ENCODE measurements around the gene ABCA6. TPM values are rescaled to one million over a fixed set of nuclear protein-coding genes. Genes with fewer than 3 reads are reported as not detected.

Gene ABCA6
- total and polyA plus RNA-seq, 10 of the 15 experiments (the other 5 are each of a cell fraction or from before 2014, with no cell fraction given): 6.8 to 36.9 (median 12.6) TPM

DNA sequence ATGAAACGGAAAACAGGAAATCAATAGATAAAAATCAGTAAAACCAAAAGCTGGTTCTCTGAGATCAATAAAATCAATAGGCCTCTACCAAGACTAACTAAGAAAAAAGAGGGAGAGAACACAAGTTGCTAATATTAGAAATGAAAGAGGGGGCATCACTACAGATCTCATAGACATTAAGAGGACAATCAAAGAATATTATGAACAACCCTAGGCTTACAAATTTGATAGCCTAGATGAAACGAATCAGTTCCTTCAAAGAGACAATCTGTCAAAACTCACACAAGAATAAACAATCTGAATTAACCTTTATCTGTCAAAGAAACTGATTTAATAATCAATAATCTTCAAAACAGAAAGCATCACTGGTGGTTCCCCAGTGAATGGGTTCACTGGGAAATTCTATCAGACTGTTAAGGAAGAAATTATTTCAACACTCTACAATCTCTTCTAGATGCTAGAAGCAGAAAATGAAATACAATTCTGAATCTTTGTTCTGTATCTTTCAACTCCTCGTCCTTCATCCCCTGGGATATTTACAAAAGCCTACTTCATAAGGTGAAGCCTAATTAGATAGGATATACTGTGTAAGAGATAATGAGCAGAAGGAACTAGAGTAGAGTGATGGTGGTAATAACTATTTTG lies 85.4 kb downstream of the ABCA6 start:
- in situ Hi-C loops (cut with MboI): no loop called here
- CTCF ChIA-PET: no interaction called here

More for the DNA sequence above, 85.4 kb downstream of the ABCA6 start:
- WGBS (ENCODE audit: insufficient coverage, insufficient replicate concordance, low lambda C conversion rate, missing lambda C conversion rate): 45% methylated on average over 3 of the region's 3 CpGs
- ATAC-seq (no peak), DNase-seq (ENCODE audit: low read depth, low spot score) (no peak), FAIRE-seq (no peak)
- Histone ChIP-seq H3K4me1 (ENCODE audit: control insufficient read depth, insufficient read depth, low read length) (no peaks in the 10 kb centered on the region), H3K9me3 (replicated peaks; ENCODE audit: control insufficient read depth, insufficient read depth, low read length) (peaks cover 3% of the 10 kb centered on the region; the same call in 1 of the 3 replicates), H3K79me2 (ENCODE audit: control insufficient read depth, insufficient read depth, low read length) (no peaks in the 10 kb centered on the region), H3K4me3 (no peak overlapping the region), H2AFZ (ENCODE audit: control insufficient read depth, low read depth, low read length) (no peak overlapping the region), H4K20me1 (ENCODE audit: control insufficient read depth, insufficient read depth) (no peaks in the 10 kb centered on the region), H3K9ac (ENCODE audit: control insufficient read depth, insufficient read depth, low read length) (no peak overlapping the region), H3K27ac (ENCODE audit: control insufficient read depth, insufficient read depth) (no peak overlapping the region), H3K36me3 (ENCODE audit: control insufficient read depth in 2 of 2, insufficient read depth in 2 of 2, low read length in 1 of 2) (no peaks in the 10 kb centered on the region), H3K4me2 (ENCODE audit: control insufficient read depth, insufficient read depth) (no peak overlapping the region), H3K27me3 (replicated peaks in 1 of 2; ENCODE audit: control insufficient read depth in 2 of 2, insufficient read depth in 2 of 2, low read length in 1 of 2) (no peaks in the 10 kb centered on the region)
- POLR2A ChIA-PET: no interaction called here
- no TSS peak for BruUV-seq (replicated peaks)
- SMC1A ChIA-PET (ENCODE audit: uncharacterized antibody, unreplicated experiment): interaction anchor here (0.7 to 0.8 kb wide), 2 partner anchors 11 to 19 kb away, joined by 3 read pairs; no protein-coding TSS in a partner anchor
- RAD21 ChIA-PET (ENCODE audit: unreplicated experiment): interaction anchor here (1.1 kb wide), 1 partner anchor 11 kb away, joined by 3 read pairs; no protein-coding TSS in a partner anchor
- TF ChIP-seq, protein P1, sequence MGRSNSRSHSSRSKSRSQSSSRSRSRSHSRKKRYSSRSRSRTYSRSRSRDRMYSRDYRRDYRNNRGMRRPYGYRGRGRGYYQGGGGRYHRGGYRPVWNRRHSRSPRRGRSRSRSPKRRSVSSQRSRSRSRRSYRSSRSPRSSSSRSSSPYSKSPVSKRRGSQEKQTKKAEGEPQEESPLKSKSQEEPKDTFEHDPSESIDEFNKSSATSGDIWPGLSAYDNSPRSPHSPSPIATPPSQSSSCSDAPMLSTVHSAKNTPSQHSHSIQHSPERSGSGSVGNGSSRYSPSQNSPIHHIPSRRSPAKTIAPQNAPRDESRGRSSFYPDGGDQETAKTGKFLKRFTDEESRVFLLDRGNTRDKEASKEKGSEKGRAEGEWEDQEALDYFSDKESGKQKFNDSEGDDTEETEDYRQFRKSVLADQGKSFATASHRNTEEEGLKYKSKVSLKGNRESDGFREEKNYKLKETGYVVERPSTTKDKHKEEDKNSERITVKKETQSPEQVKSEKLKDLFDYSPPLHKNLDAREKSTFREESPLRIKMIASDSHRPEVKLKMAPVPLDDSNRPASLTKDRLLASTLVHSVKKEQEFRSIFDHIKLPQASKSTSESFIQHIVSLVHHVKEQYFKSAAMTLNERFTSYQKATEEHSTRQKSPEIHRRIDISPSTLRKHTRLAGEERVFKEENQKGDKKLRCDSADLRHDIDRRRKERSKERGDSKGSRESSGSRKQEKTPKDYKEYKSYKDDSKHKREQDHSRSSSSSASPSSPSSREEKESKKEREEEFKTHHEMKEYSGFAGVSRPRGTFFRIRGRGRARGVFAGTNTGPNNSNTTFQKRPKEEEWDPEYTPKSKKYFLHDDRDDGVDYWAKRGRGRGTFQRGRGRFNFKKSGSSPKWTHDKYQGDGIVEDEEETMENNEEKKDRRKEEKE (IDR thresholded peaks at IDR 0.05): no peak
- intact Hi-C loops (cut with micrococcal nuclease; ENCODE audit: unreplicated experiment): no loop called here
